ENCODE data around the gene RIPK1. TPM values are rescaled to one million over a fixed set of nuclear protein-coding genes. Genes with fewer than 3 reads are reported as not detected.

The RIPK1 gene
- total RNA-seq, 1 experiment from 2014 or later = 16.8 TPM

DNA sequence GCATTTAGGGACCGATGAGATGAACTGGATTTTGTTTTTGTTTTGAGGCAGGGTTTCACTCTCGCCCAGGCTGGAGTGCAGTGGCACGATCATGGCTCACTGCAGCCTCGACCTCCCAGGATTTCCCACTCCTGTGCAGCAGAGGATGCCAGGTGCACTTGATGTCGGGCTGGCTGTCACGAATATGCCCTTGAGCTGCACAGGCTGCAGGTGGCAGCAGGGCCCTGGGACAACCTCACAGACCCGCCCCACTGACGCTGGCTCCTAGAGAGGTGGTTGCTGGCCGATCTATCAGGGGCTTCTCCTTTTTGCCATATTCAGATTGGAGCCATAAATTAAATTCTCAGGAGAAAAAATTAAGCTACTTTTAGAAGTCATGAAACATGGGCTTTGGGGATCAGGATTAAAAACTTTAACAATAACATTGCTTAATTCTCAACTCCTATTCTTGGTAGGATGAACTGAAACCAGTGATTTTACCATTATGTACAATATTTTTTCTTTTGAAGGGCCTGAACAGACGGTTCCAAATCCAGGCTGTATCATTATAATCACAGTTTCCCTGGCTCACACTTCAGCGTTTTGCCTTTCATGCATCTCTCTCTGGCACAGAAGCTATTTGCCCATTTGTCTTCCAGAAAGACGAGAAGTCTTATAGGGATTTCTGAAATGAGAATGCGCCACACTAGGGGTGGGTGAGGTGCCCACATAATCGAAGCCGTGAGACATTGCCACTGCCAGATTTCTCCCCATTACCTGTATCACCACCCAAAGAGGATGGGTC, 36.2 kb upstream of the RIPK1 start:
- Mint-ChIP-seq H3K4me3 (ENCODE audit: unreplicated experiment) (no peak overlapping the region), H3K27me3 (ENCODE audit: insufficient read depth, unreplicated experiment) (no peaks in the 10 kb centered on the region), H3K4me1 (ENCODE audit: insufficient read depth, unreplicated experiment) (no peaks in the 10 kb centered on the region), H3K9me3 (ENCODE audit: unreplicated experiment) (peaks cover 11% of the 10 kb centered on the region), H3K27ac (ENCODE audit: low read depth, unreplicated experiment) (no peak overlapping the region), H3K36me3 (ENCODE audit: insufficient read depth, unreplicated experiment) (no peaks in the 10 kb centered on the region)
- no peak for DNase-seq (ENCODE audit: unreplicated experiment)
- TF ChIP-seq, protein P1, sequence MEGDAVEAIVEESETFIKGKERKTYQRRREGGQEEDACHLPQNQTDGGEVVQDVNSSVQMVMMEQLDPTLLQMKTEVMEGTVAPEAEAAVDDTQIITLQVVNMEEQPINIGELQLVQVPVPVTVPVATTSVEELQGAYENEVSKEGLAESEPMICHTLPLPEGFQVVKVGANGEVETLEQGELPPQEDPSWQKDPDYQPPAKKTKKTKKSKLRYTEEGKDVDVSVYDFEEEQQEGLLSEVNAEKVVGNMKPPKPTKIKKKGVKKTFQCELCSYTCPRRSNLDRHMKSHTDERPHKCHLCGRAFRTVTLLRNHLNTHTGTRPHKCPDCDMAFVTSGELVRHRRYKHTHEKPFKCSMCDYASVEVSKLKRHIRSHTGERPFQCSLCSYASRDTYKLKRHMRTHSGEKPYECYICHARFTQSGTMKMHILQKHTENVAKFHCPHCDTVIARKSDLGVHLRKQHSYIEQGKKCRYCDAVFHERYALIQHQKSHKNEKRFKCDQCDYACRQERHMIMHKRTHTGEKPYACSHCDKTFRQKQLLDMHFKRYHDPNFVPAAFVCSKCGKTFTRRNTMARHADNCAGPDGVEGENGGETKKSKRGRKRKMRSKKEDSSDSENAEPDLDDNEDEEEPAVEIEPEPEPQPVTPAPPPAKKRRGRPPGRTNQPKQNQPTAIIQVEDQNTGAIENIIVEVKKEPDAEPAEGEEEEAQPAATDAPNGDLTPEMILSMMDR (IDR thresholded peaks at IDR 0.05; ENCODE audit: unreplicated experiment) = no peak
- CTCF ChIA-PET = interaction anchor here (0.7 to 0.9 kb wide), 2 partner anchors 30 to 530 kb away, joined by 4 read pairs; no protein-coding TSS in a partner anchor
- POLR2A ChIA-PET = interaction anchor here (1.0 to 1.4 kb wide), 3 partner anchors 8 to 42 kb away, joined by 3 to 7 read pairs (median 4); partner anchors contain the start of gene NQO2
- no TSS peak for BruUV-seq (replicated peaks)
- intact Hi-C loops (cut with micrococcal nuclease) = no loop called here

DNA sequence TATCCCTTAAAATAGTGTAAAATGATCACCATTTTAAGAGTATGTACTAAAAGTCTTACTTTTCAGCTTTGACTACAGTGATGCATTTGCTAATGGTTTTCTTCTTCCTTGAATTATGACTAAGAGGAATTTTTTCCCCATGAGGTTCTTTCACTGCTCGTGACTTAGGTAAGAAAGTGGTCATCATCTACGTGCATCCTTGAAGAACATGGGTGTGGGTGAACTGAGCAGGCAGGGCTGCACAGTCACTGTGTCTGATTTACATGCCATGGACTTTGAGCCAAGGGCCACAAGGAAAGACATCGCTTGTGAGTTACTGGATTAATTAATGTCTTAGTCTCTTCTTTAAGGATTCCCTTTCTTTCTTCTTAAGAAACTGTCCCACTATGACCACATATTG, 35.3 kb upstream of the RIPK1 start:
- ChIA-PET POLR2A (interaction anchor here (0.6 to 1.2 kb wide), 2 partner anchors 8 to 266 kb away, joined by 3 to 4 read pairs; no protein-coding TSS in a partner anchor), CTCF (interaction anchor here (0.8 kb wide), 1 partner anchor 31 kb away, joined by 4 read pairs; no protein-coding TSS in a partner anchor)
- Mint-ChIP-seq H3K36me3 (ENCODE audit: insufficient read depth, unreplicated experiment) (peaks cover 5% of the 10 kb centered on the region), H3K9me3 (ENCODE audit: unreplicated experiment) (peaks cover 11% of the 10 kb centered on the region), H3K4me1 (ENCODE audit: insufficient read depth, unreplicated experiment) (no peaks in the 10 kb centered on the region), H3K27ac (ENCODE audit: low read depth, unreplicated experiment) (no peak overlapping the region), H3K27me3 (ENCODE audit: insufficient read depth, unreplicated experiment) (no peaks in the 10 kb centered on the region), H3K4me3 (ENCODE audit: unreplicated experiment) (no peak overlapping the region)
- BruUV-seq (replicated peaks) = no TSS peak
- intact Hi-C loops (cut with micrococcal nuclease) = no loop called here
- no peak for DNase-seq (ENCODE audit: unreplicated experiment)
- TF ChIP-seq, protein P1 (IDR thresholded peaks at IDR 0.05; ENCODE audit: unreplicated experiment) = no peak

- H3K4me1 Mint-ChIP-seq (ENCODE audit: insufficient read depth, unreplicated experiment) = no peaks in the 10 kb centered on the region
- CTCF ChIA-PET = interaction anchor here (0.8 kb wide), 1 partner anchor 31 kb away, joined by 4 read pairs; no protein-coding TSS in a partner anchor
- no peak for DNase-seq (ENCODE audit: unreplicated experiment)
- peaks cover 11% of the 10 kb centered on the region for H3K9me3 Mint-ChIP-seq (ENCODE audit: unreplicated experiment)
- no peaks in the 10 kb centered on the region for H3K27me3 Mint-ChIP-seq (ENCODE audit: insufficient read depth, unreplicated experiment)
- no peak overlapping the region for H3K4me3 Mint-ChIP-seq (ENCODE audit: unreplicated experiment)
- no peak overlapping the region for H3K27ac Mint-ChIP-seq (ENCODE audit: low read depth, unreplicated experiment)
- no TSS peak for BruUV-seq (replicated peaks)
- POLR2A ChIA-PET = interaction anchor here (1.2 kb wide), 1 partner anchor 9 kb away, joined by 4 read pairs; no protein-coding TSS in a partner anchor
- intact Hi-C loops (cut with micrococcal nuclease) = no loop called here
- H3K36me3 Mint-ChIP-seq (ENCODE audit: insufficient read depth, unreplicated experiment) = peaks cover 5% of the 10 kb centered on the region
- TF ChIP-seq, protein P1 (IDR thresholded peaks at IDR 0.05; ENCODE audit: unreplicated experiment) = no peak
These were observed 34.6 kb upstream of the RIPK1 start for GRCh38 chr6:3033652-3034051.

DNA sequence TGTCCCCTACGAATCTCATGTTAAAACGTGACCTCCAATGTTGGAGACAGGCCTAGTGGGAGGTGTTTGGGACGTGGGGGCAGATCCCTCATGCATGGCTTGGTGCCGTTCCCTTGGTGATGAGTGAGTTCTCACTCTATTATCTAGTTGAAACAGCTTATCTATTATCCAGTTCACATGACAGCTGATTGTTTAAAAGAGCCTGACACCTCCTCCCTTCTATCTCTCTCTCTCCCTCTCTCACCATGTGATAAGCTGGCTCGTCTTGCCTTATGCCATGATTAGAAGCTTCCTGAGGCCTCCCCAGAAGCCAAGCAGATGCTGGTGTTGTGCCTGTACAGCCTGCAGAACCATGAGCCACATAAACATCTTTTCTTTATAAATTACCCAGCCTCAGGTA, 32.9 kb upstream of the RIPK1 start:
- peaks cover 11% of the 10 kb centered on the region for H3K9me3 Mint-ChIP-seq (ENCODE audit: unreplicated experiment)
- intact Hi-C loops (cut with micrococcal nuclease) = no loop called here
- H3K36me3 Mint-ChIP-seq (ENCODE audit: insufficient read depth, unreplicated experiment) = peaks cover 5% of the 10 kb centered on the region
- H3K4me3 Mint-ChIP-seq (ENCODE audit: unreplicated experiment) = no peak overlapping the region
- H3K27me3 Mint-ChIP-seq (ENCODE audit: insufficient read depth, unreplicated experiment) = no peaks in the 10 kb centered on the region
- BruUV-seq (replicated peaks) = no TSS peak
- POLR2A ChIA-PET = interaction anchor here (1.2 kb wide), 1 partner anchor 45 kb away, joined by 3 read pairs; no protein-coding TSS in a partner anchor
- CTCF ChIA-PET = no interaction called here
- H3K4me1 Mint-ChIP-seq (ENCODE audit: insufficient read depth, unreplicated experiment) = no peaks in the 10 kb centered on the region
- TF ChIP-seq, protein P1 (IDR thresholded peaks at IDR 0.05; ENCODE audit: unreplicated experiment) = no peak
- DNase-seq (ENCODE audit: unreplicated experiment) = no peak
- no peak overlapping the region for H3K27ac Mint-ChIP-seq (ENCODE audit: low read depth, unreplicated experiment)
